GM23248 (cell line): ENCODE data around the gene XRCC4. TPM values are rescaled to one million over a fixed set of nuclear protein-coding genes. Genes with fewer than 3 reads are reported as not detected.

Experiments
- DNase-seq: peaks from one replicate; pipeline ENCODE4 v3.0.0-alpha.2; 2015
- H2AFZ ChIP-seq: fragments of 200-600 bp; sonication (generic); 2 replicates; pipeline ENCODE4 v1.6.1; 2016; ENCODE audit warnings: antibody characterized with exemption
- H3F3A ChIP-seq: fragments of 200-600 bp; sonication (generic); 2 replicates; pipeline ENCODE4 v1.6.1; 2016; ENCODE audit warnings: mild to moderate bottlenecking, antibody characterized with exemption, mixed run types; ENCODE audit not compliant: insufficient read depth
- H3K27ac ChIP-seq: fragments of 200-600 bp; sonication (generic); 2 replicates; pipeline ENCODE4 v1.5.1; 2016; ENCODE audit warnings: mild to moderate bottlenecking
- H3K27me3 ChIP-seq: fragments of 200-600 bp; sonication (generic); replicated peaks from 2 replicates; pipeline ENCODE4 v1.6.1; 2016; ENCODE audit warnings: mild to moderate bottlenecking; ENCODE audit not compliant: insufficient read depth
- H3K36me3 ChIP-seq: fragments of 200-600 bp; sonication (generic); 2 replicates; pipeline ENCODE4 v1.6.1; 2016; ENCODE audit warnings: low read depth, mild to moderate bottlenecking
- H3K4me1 ChIP-seq: fragments of 200-600 bp; sonication (generic); 2 replicates; pipeline ENCODE4 v1.6.1; 2016; ENCODE audit warnings: mild to moderate bottlenecking; ENCODE audit not compliant: insufficient read depth
- H3K4me2 ChIP-seq: fragments of 200-600 bp; sonication (generic); one replicate; pipeline ENCODE4 v1.6.1; 2016; ENCODE audit warnings: mild to moderate bottlenecking; ENCODE audit not compliant: unreplicated experiment
- H3K4me3 ChIP-seq: fragments of 200-600 bp; sonication (generic); 2 replicates; pipeline ENCODE4 v1.5.1; 2016; ENCODE audit warnings: mild to moderate bottlenecking
- H3K79me2 ChIP-seq: fragments of 200-600 bp; sonication (generic); 2 replicates; pipeline ENCODE4 v1.6.1; 2016; ENCODE audit warnings: mild to moderate bottlenecking; ENCODE audit not compliant: insufficient read depth
- H3K9ac ChIP-seq: fragments of 200-600 bp; sonication (generic); 2 replicates; pipeline ENCODE4 v1.6.1; 2016; ENCODE audit warnings: mild to moderate bottlenecking
- H3K9me2 ChIP-seq: fragments of 200-600 bp; sonication (generic); 2 replicates; pipeline ENCODE4 v1.6.1; 2016; ENCODE audit warnings: mixed run types, mild to moderate bottlenecking, moderate library complexity; ENCODE audit not compliant: insufficient read depth
- H3K9me3 ChIP-seq: fragments of 200-600 bp; sonication (generic); one replicate; pipeline ENCODE4 v1.6.1; 2017; ENCODE audit warnings: low read depth
- H4K20me1 ChIP-seq: fragments of 200-600 bp; sonication (generic); 2 replicates; pipeline ENCODE4 v1.6.0; 2016; ENCODE audit not compliant: insufficient read depth
- EZH2 ChIP-seq: fragments of 200-600 bp; sonication (generic); IDR thresholded peaks from 2 replicates; pipeline ENCODE4 v1.6.1; 2018; ENCODE audit warnings: antibody characterized with exemption, mild to moderate bottlenecking; ENCODE audit not compliant: insufficient read depth, poor library complexity, severe bottlenecking
- EZH2phosphoT487 ChIP-seq: fragments of 200-600 bp; sonication (generic); IDR thresholded peaks from 2 replicates; pipeline ENCODE4 v1.6.1; 2018; ENCODE audit warnings: antibody characterized with exemption, moderate library complexity, mild to moderate bottlenecking, low read depth; ENCODE audit not compliant: insufficient read depth
- WGBS, 2 experiments: methylation state at CpG; one replicate each; pipeline ENCODE4 v1.1.6; 2015 to 2017; ENCODE audit warnings: low lambda C conversion rate in 2 of 2, low coverage in 1 of 2; ENCODE audit errors: missing lambda C conversion rate in 2 of 2; 5-methylcytosine and 5-hydroxymethylcytosine counted together
- in situ Hi-C: fragments of 300-500 bp; cut with MboI; formaldehyde crosslinking; loops from 2 replicates; pipeline ENCODE4 v1.15.0; 2020
- polyA plus RNA-seq: library from polyadenylated mRNA; unstranded; fragments of >200 nt; fragmentation: Nextera tagmentation; extraction: Ambion mirVana; gene quantifications from 2 replicates; pipeline ENCODE4 v1.2.1, GENCODE V29; 2016
- total RNA-seq: library from RNA; depleted of rRNA; stranded (reverse); fragments of >200 nt; shearing (Covaris generic); gene quantifications from 2 replicates; pipeline ENCODE4 v1.2.3, GENCODE V29; 2014

XRCC4 gene
- total and polyA plus RNA-seq, 2 experiments from 2014 or later: 11.5 to 11.7 TPM

DNA sequence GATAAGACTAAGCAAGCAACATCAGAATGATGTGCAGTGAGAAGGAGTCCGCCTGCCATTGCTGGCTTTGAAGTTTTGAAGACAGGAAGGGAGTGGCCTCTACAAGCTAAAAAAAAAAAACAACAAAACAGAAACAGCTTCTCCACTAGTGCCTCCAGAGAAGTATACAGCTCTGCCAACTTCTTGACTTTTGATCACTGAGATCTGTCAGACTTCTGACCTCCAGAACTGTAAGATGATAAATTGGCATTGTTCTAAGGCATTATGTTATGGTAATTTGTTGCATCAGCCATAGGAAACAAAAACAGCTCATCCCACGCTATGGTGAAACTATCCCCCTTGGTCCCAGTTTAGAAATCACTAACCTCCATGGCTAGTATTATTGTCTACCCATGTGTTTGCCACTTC, 263.2 kb downstream of the XRCC4 start:
- 21 to 33% methylated on average over 2 of the region's 2 CpGs for WGBS, 2 experiments
- Histone ChIP-seq H3K4me1 (peaks cover 8% of the 10 kb centered on the region; the same call in 1 of the 2 replicates), H2AFZ (peak overlapping the region; percentile 62), H3K27me3 (no peaks in the 10 kb centered on the region), H3K79me2 (no peaks in the 10 kb centered on the region), H3K36me3 (no peaks in the 10 kb centered on the region), H3K27ac (no peak overlapping the region), H3K9me3 (no peaks in the 10 kb centered on the region), H3F3A (no peaks in the 10 kb centered on the region), H3K9me2 (no peaks in the 10 kb centered on the region), H3K4me3 (no peak overlapping the region), H3K9ac (no peak overlapping the region), H3K4me2 (peak overlapping the region; percentile 5), H4K20me1 (no peaks in the 10 kb centered on the region)
- TF ChIP-seq EZH2 (no peak), EZH2phosphoT487 (no peak)
- in situ Hi-C loops: no loop called here
- peak; percentile 24 for DNase-seq

DNA sequence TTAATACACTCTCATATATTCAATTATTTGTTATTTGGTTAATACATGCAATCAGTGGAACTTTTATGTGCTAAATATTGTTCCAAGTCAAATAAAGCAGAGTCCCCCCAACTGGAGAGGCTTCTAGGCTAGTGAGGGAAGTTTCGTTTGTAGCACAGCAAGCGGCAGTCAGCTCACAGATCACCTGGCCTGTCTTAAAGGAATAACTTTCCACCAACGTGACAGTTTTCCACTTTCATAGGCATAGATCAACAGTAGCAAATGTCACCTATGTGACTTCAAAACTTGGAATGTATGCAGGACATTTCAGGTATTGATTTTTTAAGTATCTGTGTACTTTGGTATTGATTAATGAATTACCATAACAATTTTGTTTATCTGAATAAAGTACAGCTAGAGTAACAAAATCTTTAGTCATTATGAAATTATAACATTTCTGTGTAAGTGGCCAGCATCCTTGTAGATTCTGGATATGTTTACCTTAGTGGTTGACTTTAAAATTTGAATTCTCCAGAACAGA, 264.5 kb downstream of the XRCC4 start:
- Histone ChIP-seq H3K9me2 (no peaks in the 10 kb centered on the region), H4K20me1 (no peaks in the 10 kb centered on the region), H3K9me3 (no peaks in the 10 kb centered on the region), H3K27ac (no peak overlapping the region), H2AFZ (no peak overlapping the region), H3F3A (no peaks in the 10 kb centered on the region), H3K36me3 (no peaks in the 10 kb centered on the region), H3K4me1 (peaks cover 8% of the 10 kb centered on the region; the same call in 1 of the 2 replicates), H3K4me3 (no peak overlapping the region), H3K79me2 (no peaks in the 10 kb centered on the region), H3K27me3 (no peaks in the 10 kb centered on the region), H3K9ac (no peak overlapping the region), H3K4me2 (no peak overlapping the region)
- WGBS, 2 experiments: 83 to 90% methylated on average over 3 of the region's 3 CpGs
- no peak for DNase-seq
- TF ChIP-seq EZH2phosphoT487 (no peak), EZH2 (no peak)
- in situ Hi-C loops: no loop called here

DNA sequence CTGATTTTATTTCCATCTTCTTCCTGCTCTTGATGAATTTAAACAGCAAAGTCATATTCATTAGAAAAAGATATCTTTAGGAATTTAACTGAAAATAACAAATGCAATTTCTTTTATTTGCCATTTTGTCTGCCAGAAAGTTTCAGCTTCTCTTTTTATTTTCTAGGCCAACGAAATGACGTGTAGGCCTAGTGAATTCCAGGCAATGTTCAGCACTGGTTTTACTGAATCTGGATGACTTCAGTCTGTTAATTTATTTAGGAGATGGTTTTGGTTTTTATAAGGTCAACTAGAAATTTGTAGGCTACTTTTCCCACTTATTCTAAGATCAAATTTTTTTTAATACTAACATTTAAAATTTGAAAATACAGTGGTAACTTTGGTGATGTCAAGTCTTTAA, 265.1 kb downstream of the XRCC4 start:
- Histone ChIP-seq H3K9me2 (no peaks in the 10 kb centered on the region), H3K4me1 (peaks cover 8% of the 10 kb centered on the region; the same call in 1 of the 2 replicates), H4K20me1 (no peaks in the 10 kb centered on the region), H3K4me2 (no peak overlapping the region), H3K9ac (no peak overlapping the region), H3K79me2 (no peaks in the 10 kb centered on the region), H2AFZ (no peak overlapping the region), H3K9me3 (no peaks in the 10 kb centered on the region), H3K27ac (no peak overlapping the region), H3K27me3 (no peaks in the 10 kb centered on the region), H3F3A (no peaks in the 10 kb centered on the region), H3K36me3 (no peaks in the 10 kb centered on the region), H3K4me3 (no peak overlapping the region)
- DNase-seq: peak; percentile 10
- no peak for TF ChIP-seq EZH2
- no peak for TF ChIP-seq EZH2phosphoT487
- WGBS, 2 experiments: 56 to 61% methylated on average over 2 of the region's 2 CpGs
- in situ Hi-C loops: no loop called here

DNA sequence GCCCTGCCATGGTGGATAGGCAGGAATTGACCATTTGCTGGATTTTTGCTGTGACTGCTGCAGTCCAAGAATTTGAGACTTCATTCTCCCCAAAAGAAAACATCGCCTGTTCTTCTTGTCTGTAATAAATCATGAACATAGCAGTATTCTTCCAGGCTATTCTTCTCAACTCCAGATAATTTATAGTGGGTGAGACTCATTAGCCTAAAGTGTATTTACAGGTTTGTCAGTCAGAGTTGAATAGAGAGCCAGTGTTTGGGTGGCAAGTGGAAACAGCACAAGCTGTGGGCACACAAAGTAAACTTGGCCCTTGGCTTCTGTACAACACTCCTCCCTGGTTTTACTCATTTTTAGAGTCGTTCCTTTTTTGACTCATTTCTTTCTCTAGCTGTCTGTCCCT, 266.0 kb downstream of the XRCC4 start:
- Histone ChIP-seq H3F3A (no peaks in the 10 kb centered on the region), H3K4me3 (no peak overlapping the region), H4K20me1 (no peaks in the 10 kb centered on the region), H3K79me2 (no peaks in the 10 kb centered on the region), H3K27me3 (no peaks in the 10 kb centered on the region), H3K4me2 (no peak overlapping the region), H3K9ac (no peak overlapping the region), H3K27ac (no peak overlapping the region), H3K9me2 (no peaks in the 10 kb centered on the region), H3K36me3 (no peaks in the 10 kb centered on the region), H3K4me1 (peaks cover 8% of the 10 kb centered on the region; the same call in 1 of the 2 replicates), H2AFZ (no peak overlapping the region), H3K9me3 (no peaks in the 10 kb centered on the region)
- no peak for TF ChIP-seq EZH2phosphoT487
- no peak for TF ChIP-seq EZH2
- in situ Hi-C loops: no loop called here
- WGBS, 2 experiments: 47 to 49% methylated on average over 2 of the region's 2 CpGs
- no peak for DNase-seq
